T-cell (primary cell): ENCODE data around the gene UNC13C. TPM values are rescaled to one million over a fixed set of nuclear protein-coding genes. Genes with fewer than 3 reads are reported as not detected.

Source experiments
- ATAC-seq, 4 experiments: fragments of 200-7000 bp in 3 of 4; fragments of 150-1000 bp in 1 of 4; cut with Tn5 transposase; replicated peaks in 1 of 4; 1 replicate in 3 of 4; 2 replicates in 1 of 4; pipeline ENCODE4 v1.10.0; 2021; ENCODE audit warnings: moderate library complexity in 3 of 4, mild to moderate bottlenecking in 2 of 4, moderate number of reproducible peaks in 1 of 4
- CTCF ChIA-PET, 2 donors: fragments of 300-600 bp; sonication (Branson Sonifier 250); formaldehyde crosslinking; loops; one replicate each; lab custom pipeline; 2022; ENCODE audit warnings: antibody characterized with exemption in 2 of 2; lab: Charles Lee
- POLR2A ChIA-PET, 2 donors: fragments of 300-600 bp; sonication (Branson Sonifier 250); formaldehyde crosslinking; loops; one replicate each; lab custom pipeline; 2022; ENCODE audit warnings: antibody characterized with exemption in 2 of 2; lab: Charles Lee
- DNase-seq, 35 experiments: peaks; one replicate each; pipeline versions ENCODE4 v3.0.0 to v3.0.0-alpha.2; 2013 to 2023
- H3K27ac ChIP-seq: one replicate; pipeline ENCODE4 v1.5.1; 2013; ENCODE audit warnings: low read length
- H3K27me3 ChIP-seq, 2 experiments: replicated peaks in 1 of 2; 1 replicate in 1 of 2; 2 replicates in 1 of 2; pipeline versions ENCODE4 v1.6.1 to v1.7.0; 2013; ENCODE audit warnings: low read length in 1 of 2, mixed read lengths in 1 of 2; ENCODE audit not compliant: control insufficient read depth in 2 of 2, insufficient read depth in 2 of 2; ENCODE audit errors: extremely low read depth in 1 of 2
- H3K36me3 ChIP-seq, 2 donors: 1 replicate in 1 of 2; 2 replicates in 1 of 2; pipeline versions ENCODE4 v1.6.1 to v1.7.0; 2013; ENCODE audit warnings: low read length in 1 of 2; ENCODE audit not compliant: control insufficient read depth in 2 of 2, insufficient read depth in 1 of 2; ENCODE audit errors: extremely low read depth in 1 of 2
- H3K4me1 ChIP-seq, 2 experiments: 1 replicate in 1 of 2; 2 replicates in 1 of 2; pipeline versions ENCODE4 v1.6.1 to v1.7.0; 2013; ENCODE audit warnings: low read length in 2 of 2, mixed read lengths in 1 of 2; ENCODE audit not compliant: insufficient read depth in 2 of 2, control insufficient read depth in 1 of 2; ENCODE audit errors: extremely low read depth in 1 of 2
- H3K4me3 ChIP-seq, 2 donors: 1 replicate in 1 of 2; 2 replicates in 1 of 2; pipeline versions ENCODE4 v1.5.1 to v1.7.0; 2013; ENCODE audit warnings: mild to moderate bottlenecking in 2 of 2, low read length in 1 of 2, moderate library complexity in 1 of 2; ENCODE audit not compliant: control insufficient read depth in 1 of 2; ENCODE audit errors: extremely low read depth in 1 of 2
- H3K9me3 ChIP-seq: 2 replicates; pipeline ENCODE4 v1.7.0; 2013
- H3K27ac Mint-ChIP-seq, 2 donors: one replicate each; pipeline ENCODE4 v1.8.0; 2020 to 2021; ENCODE audit warnings: mild to moderate bottlenecking in 2 of 2, mixed read lengths in 2 of 2
- H3K27me3 Mint-ChIP-seq, 2 donors: one replicate each; pipeline ENCODE4 v1.8.0; 2021 to 2022; ENCODE audit warnings: mixed read lengths in 2 of 2
- H3K36me3 Mint-ChIP-seq: one replicate; pipeline ENCODE4 v1.8.0; 2021; ENCODE audit warnings: mixed read lengths
- H3K4me1 Mint-ChIP-seq, 3 donors: one replicate each; pipeline ENCODE4 v1.8.0; 2020 to 2022; ENCODE audit warnings: mixed read lengths in 3 of 3, mild to moderate bottlenecking in 1 of 3
- H3K4me3 Mint-ChIP-seq, 3 donors: one replicate each; pipeline ENCODE4 v1.8.0; 2020 to 2022; ENCODE audit warnings: mild to moderate bottlenecking in 3 of 3, mixed read lengths in 3 of 3, moderate library complexity in 3 of 3
- H3K9me3 Mint-ChIP-seq, 3 donors: one replicate each; pipeline ENCODE4 v1.8.0; 2020 to 2022; ENCODE audit warnings: mixed read lengths in 3 of 3
- WGBS: methylation state at CpG from one replicate; pipeline ENCODE4 v1.1.5; 2013; ENCODE audit warnings: missing lambda C conversion rate; ENCODE audit not compliant: insufficient coverage; 5-methylcytosine and 5-hydroxymethylcytosine counted together
- total RNA-seq, 35 experiments: library from RNA in 6 of 35; stranded (reverse) in 6 of 35; fragments of 120-200 nt in 1 of 35; gene quantifications; one replicate each; pipeline versions ENCODE4 v1.2.1 to v1.2.4 and lab custom pipeline; 2013 to 2026

Gene UNC13C
- total RNA-seq, 5 donors from 2014 or later (not counting 1 experiment from before 2014, with no cell fraction given), result not detected

GRCh38 chr15:54029081-54029480 lies 50.8 kb downstream of the UNC13C start:
- H3K36me3 ChIP-seq, result no peaks in the 10 kb centered on the region
- H3K27me3 ChIP-seq, result no peaks in the 10 kb centered on the region
- H3K4me1 Mint-ChIP-seq, result no peaks in the 10 kb centered on the region
- no peaks in the 10 kb centered on the region for H3K4me1 ChIP-seq
- H3K27ac ChIP-seq, result no peak overlapping the region
- no peaks in the 10 kb centered on the region for H3K36me3 Mint-ChIP-seq
- no peaks in the 10 kb centered on the region for H3K9me3 Mint-ChIP-seq
- no peaks in the 10 kb centered on the region for H3K27me3 Mint-ChIP-seq
- H3K27ac Mint-ChIP-seq, result no peak overlapping the region
- H3K4me3 ChIP-seq, result no peak overlapping the region
- no peak for ATAC-seq
- ChIA-PET CTCF (no interaction called here), POLR2A (no interaction called here)
- 60% methylated on average over 1 of the region's 3 CpGs for WGBS
- H3K4me3 Mint-ChIP-seq, result no peak overlapping the region
- DNase-seq, result no peak
- no peaks in the 10 kb centered on the region for H3K9me3 ChIP-seq

- no CpG with 5 or more reads among the region's 4 CpGs for WGBS
- DNase-seq (no peak), ATAC-seq (no peak)
- no peaks in the 10 kb centered on the region for H3K9me3 ChIP-seq
- no peaks in the 10 kb centered on the region for H3K4me1 ChIP-seq
- no peak overlapping the region for H3K27ac ChIP-seq
- no peak overlapping the region for H3K4me3 ChIP-seq
- H3K4me1 Mint-ChIP-seq, result no peaks in the 10 kb centered on the region
- no peak overlapping the region for H3K4me3 Mint-ChIP-seq
- no peaks in the 10 kb centered on the region for H3K27me3 Mint-ChIP-seq
- no peaks in the 10 kb centered on the region for H3K36me3 ChIP-seq
- ChIA-PET POLR2A (no interaction called here), CTCF (no interaction called here)
- H3K36me3 Mint-ChIP-seq, result no peaks in the 10 kb centered on the region
- H3K9me3 Mint-ChIP-seq, result no peaks in the 10 kb centered on the region
- no peaks in the 10 kb centered on the region for H3K27me3 ChIP-seq
- H3K27ac Mint-ChIP-seq, result no peak overlapping the region
These were observed 53.8 kb downstream of the UNC13C start for GRCh38 chr15:54032066-54032465.

- CTCF ChIA-PET, result no interaction called here
- no peak overlapping the region for H3K4me3 Mint-ChIP-seq
- no peaks in the 10 kb centered on the region for H3K36me3 ChIP-seq
- H3K4me3 ChIP-seq, result no peak overlapping the region
- no peaks in the 10 kb centered on the region for H3K4me1 Mint-ChIP-seq
- DNase-seq (no peak), ATAC-seq (no peak)
- H3K4me1 ChIP-seq, result no peaks in the 10 kb centered on the region
- no peaks in the 10 kb centered on the region for H3K27me3 Mint-ChIP-seq
- no peak overlapping the region for H3K27ac ChIP-seq
- no CpG with 5 or more reads among the region's 3 CpGs for WGBS
- no peaks in the 10 kb centered on the region for H3K27me3 ChIP-seq
- H3K36me3 Mint-ChIP-seq, result no peaks in the 10 kb centered on the region
- no peaks in the 10 kb centered on the region for H3K9me3 ChIP-seq
- H3K27ac Mint-ChIP-seq, result no peak overlapping the region
- POLR2A ChIA-PET, result no interaction called here
- H3K9me3 Mint-ChIP-seq, result no peaks in the 10 kb centered on the region
These were observed 55.2 kb downstream of the UNC13C start for GRCh38 chr15:54033356-54033860.

- Histone ChIP-seq H3K36me3 (no peaks in the 10 kb centered on the region), H3K27me3 (no peaks in the 10 kb centered on the region), H3K4me1 (no peaks in the 10 kb centered on the region), H3K9me3 (no peaks in the 10 kb centered on the region), H3K4me3 (no peak overlapping the region), H3K27ac (no peak overlapping the region)
- no peaks in the 10 kb centered on the region for H3K4me1 Mint-ChIP-seq
- H3K27me3 Mint-ChIP-seq, result no peaks in the 10 kb centered on the region
- POLR2A ChIA-PET, result no interaction called here
- no peak overlapping the region for H3K27ac Mint-ChIP-seq
- CTCF ChIA-PET, result no interaction called here
- ATAC-seq (no peak), DNase-seq (no peak)
- 84% methylated on average over 2 of the region's 3 CpGs for WGBS
- no peaks in the 10 kb centered on the region for H3K36me3 Mint-ChIP-seq
- H3K4me3 Mint-ChIP-seq, result no peak overlapping the region
- H3K9me3 Mint-ChIP-seq, result no peaks in the 10 kb centered on the region
These were observed 55.7 kb downstream of the UNC13C start for GRCh38 chr15:54033869-54034458.

- Histone ChIP-seq H3K4me1 (no peaks in the 10 kb centered on the region), H3K36me3 (no peaks in the 10 kb centered on the region), H3K9me3 (no peaks in the 10 kb centered on the region), H3K27ac (no peak overlapping the region), H3K27me3 (no peaks in the 10 kb centered on the region), H3K4me3 (no peak overlapping the region)
- ChIA-PET POLR2A (no interaction called here), CTCF (no interaction called here)
- H3K36me3 Mint-ChIP-seq, result no peaks in the 10 kb centered on the region
- no peaks in the 10 kb centered on the region for H3K27me3 Mint-ChIP-seq
- no peak overlapping the region for H3K4me3 Mint-ChIP-seq
- H3K27ac Mint-ChIP-seq, result no peak overlapping the region
- H3K4me1 Mint-ChIP-seq, result no peaks in the 10 kb centered on the region
- ATAC-seq (no peak), DNase-seq (no peak)
- WGBS, result 100% methylated on average over 1 of the region's 7 CpGs
- no peaks in the 10 kb centered on the region for H3K9me3 Mint-ChIP-seq
These were observed 57.4 kb downstream of the UNC13C start for GRCh38 chr15:54035616-54036015.

- no peak overlapping the region for H3K4me3 Mint-ChIP-seq
- H3K9me3 ChIP-seq, result no peaks in the 10 kb centered on the region
- no peaks in the 10 kb centered on the region for H3K36me3 ChIP-seq
- H3K27ac ChIP-seq, result no peak overlapping the region
- WGBS, result no CpG with 5 or more reads among the region's 2 CpGs
- peaks cover 0 to under 1% (median 0%) of the 10 kb centered on the region in 3 donors for H3K9me3 Mint-ChIP-seq
- no peaks in the 10 kb centered on the region for H3K27me3 Mint-ChIP-seq
- H3K36me3 Mint-ChIP-seq, result no peaks in the 10 kb centered on the region
- no peaks in the 10 kb centered on the region for H3K27me3 ChIP-seq
- no peak for DNase-seq
- no peaks in the 10 kb centered on the region for H3K4me1 ChIP-seq
- no peak overlapping the region for H3K4me3 ChIP-seq
- ChIA-PET POLR2A (no interaction called here), CTCF (no interaction called here)
- no peak overlapping the region for H3K27ac Mint-ChIP-seq
- ATAC-seq, result no peak
- no peaks in the 10 kb centered on the region for H3K4me1 Mint-ChIP-seq
These were observed 67.2 kb downstream of the UNC13C start for GRCh38 chr15:54045397-54045796.

- H3K27me3 ChIP-seq, result no peaks in the 10 kb centered on the region
- WGBS, result no CpG with 5 or more reads among the region's 2 CpGs
- no peak overlapping the region for H3K4me3 Mint-ChIP-seq
- DNase-seq (no peak), ATAC-seq (no peak)
- H3K27me3 Mint-ChIP-seq, result no peaks in the 10 kb centered on the region
- H3K4me1 Mint-ChIP-seq, result no peaks in the 10 kb centered on the region
- H3K9me3 Mint-ChIP-seq, result peaks cover 0 to 2% (median 0%) of the 10 kb centered on the region in 3 donors
- no peak overlapping the region for H3K4me3 ChIP-seq
- no peaks in the 10 kb centered on the region for H3K36me3 Mint-ChIP-seq
- H3K27ac ChIP-seq, result no peak overlapping the region
- H3K4me1 ChIP-seq, result no peaks in the 10 kb centered on the region
- ChIA-PET POLR2A (no interaction called here), CTCF (no interaction called here)
- no peaks in the 10 kb centered on the region for H3K9me3 ChIP-seq
- H3K27ac Mint-ChIP-seq, result no peak overlapping the region
- H3K36me3 ChIP-seq, result no peaks in the 10 kb centered on the region
These were observed 67.9 kb downstream of the UNC13C start for GRCh38 chr15:54046093-54046492.
